SK-N-SH treated with all-trans-retinoic acid at 6 μM for 48 hours (cell line): Measurements from ENCODE around the gene PRPF8.

ENCODE experiments used
- ATAC-seq: fragments of 200-7000 bp; cut with Tn5 transposase; 3 replicates; pipeline ENCODE4 v1.9.1; 2020; ENCODE audit warnings: mild to moderate bottlenecking, moderate library complexity
- ARNTL ChIP-seq: fragments of 450-650 bp; formaldehyde crosslinking; IDR thresholded peaks from 2 replicates; pipeline ENCODE4 v1.5.0; 2020; ENCODE audit warnings: low read depth, mild to moderate bottlenecking, moderate library complexity, borderline replicate concordance
- BACH2 ChIP-seq: fragments of 250-450 bp; sonication (Bioruptor Pico); IDR thresholded peaks from 2 replicates; pipeline ENCODE4 v1.9.0; 2021; ENCODE audit warnings: mild to moderate bottlenecking, borderline replicate concordance
- CREB5 ChIP-seq: fragments of 250-450 bp; sonication (Bioruptor Pico); IDR thresholded peaks from 2 replicates; pipeline ENCODE4 v1.5.1; 2020; ENCODE audit warnings: low read depth, mild to moderate bottlenecking, moderate library complexity
- CSRNP3 ChIP-seq: fragments of 250-450 bp; sonication (Bioruptor Pico); IDR thresholded peaks from 2 replicates; pipeline ENCODE4 v1.5.1; 2021; ENCODE audit warnings: mild to moderate bottlenecking, moderate library complexity
- ESRRG ChIP-seq: fragments of 250-450 bp; sonication (Bioruptor Pico); IDR thresholded peaks from 2 replicates; pipeline ENCODE4 v1.6.1; 2021; ENCODE audit warnings: mild to moderate bottlenecking
- GLIS3 ChIP-seq: fragments of 250-450 bp; sonication (Bioruptor Pico); IDR thresholded peaks from 2 replicates; pipeline ENCODE4 v1.5.0; 2020; ENCODE audit warnings: mild to moderate bottlenecking, moderate library complexity
- ISL1 ChIP-seq: fragments of 250-450 bp; sonication (Bioruptor Pico); IDR thresholded peaks from 2 replicates; pipeline ENCODE4 v2.1.2; 2022; ENCODE audit warnings: mild to moderate bottlenecking, moderate library complexity
- OSR1 ChIP-seq: fragments of 250-450 bp; sonication (Bioruptor Pico); IDR thresholded peaks from 2 replicates; pipeline ENCODE4 v1.8.0; 2022; ENCODE audit warnings: moderate library complexity, mild to moderate bottlenecking, inconsistent platforms
- PATZ1 ChIP-seq: fragments of 250-450 bp; sonication (Bioruptor Pico); IDR thresholded peaks from 2 replicates; pipeline ENCODE4 v1.8.0; 2020; ENCODE audit warnings: mild to moderate bottlenecking, moderate library complexity, borderline replicate concordance
- RARB ChIP-seq: fragments of 250-450 bp; sonication (Bioruptor Pico); IDR thresholded peaks from 2 replicates; pipeline ENCODE4 v1.8.0; 2021; ENCODE audit warnings: mild to moderate bottlenecking, moderate library complexity
- ZC3H10 ChIP-seq: fragments of 250-450 bp; sonication (Bioruptor Pico); IDR thresholded peaks from 2 replicates; pipeline ENCODE4 v1.5.1; 2021; ENCODE audit warnings: mild to moderate bottlenecking, moderate library complexity
- ZFP3 ChIP-seq: fragments of 250-450 bp; sonication (Bioruptor Pico); IDR thresholded peaks from 2 replicates; pipeline ENCODE4 v1.5.0; 2020; ENCODE audit warnings: mild to moderate bottlenecking, moderate library complexity
- ZNF565 ChIP-seq: fragments of 450-650 bp; formaldehyde crosslinking; conservative IDR thresholded peaks from 2 replicates; pipeline ENCODE4 v1.5.0; 2020; ENCODE audit warnings: low read depth, mild to moderate bottlenecking, moderate library complexity
- ZNF70 ChIP-seq: fragments of 450-650 bp; formaldehyde crosslinking; IDR thresholded peaks from 2 replicates; pipeline ENCODE4 v1.5.0; 2020; ENCODE audit warnings: mild to moderate bottlenecking, moderate library complexity
- ZNF8 ChIP-seq: fragments of 450-650 bp; formaldehyde crosslinking; IDR thresholded peaks from 2 replicates; pipeline ENCODE4 v1.5.0; 2020; ENCODE audit warnings: mild to moderate bottlenecking, moderate library complexity
- TF ChIP-seq, protein P1 (sequence below): fragments of 250-450 bp; sonication (Bioruptor Pico); IDR thresholded peaks from 2 replicates; pipeline ENCODE4 v1.5.0; 2020; ENCODE audit warnings: mild to moderate bottlenecking, moderate library complexity
- TF ChIP-seq, protein P2 (sequence below): fragments of 250-450 bp; sonication (Bioruptor Pico); IDR thresholded peaks from 2 replicates; pipeline ENCODE4 v1.8.0; 2021; ENCODE audit warnings: low read depth, mild to moderate bottlenecking, moderate library complexity, borderline replicate concordance

Gene PRPF8

DNA sequence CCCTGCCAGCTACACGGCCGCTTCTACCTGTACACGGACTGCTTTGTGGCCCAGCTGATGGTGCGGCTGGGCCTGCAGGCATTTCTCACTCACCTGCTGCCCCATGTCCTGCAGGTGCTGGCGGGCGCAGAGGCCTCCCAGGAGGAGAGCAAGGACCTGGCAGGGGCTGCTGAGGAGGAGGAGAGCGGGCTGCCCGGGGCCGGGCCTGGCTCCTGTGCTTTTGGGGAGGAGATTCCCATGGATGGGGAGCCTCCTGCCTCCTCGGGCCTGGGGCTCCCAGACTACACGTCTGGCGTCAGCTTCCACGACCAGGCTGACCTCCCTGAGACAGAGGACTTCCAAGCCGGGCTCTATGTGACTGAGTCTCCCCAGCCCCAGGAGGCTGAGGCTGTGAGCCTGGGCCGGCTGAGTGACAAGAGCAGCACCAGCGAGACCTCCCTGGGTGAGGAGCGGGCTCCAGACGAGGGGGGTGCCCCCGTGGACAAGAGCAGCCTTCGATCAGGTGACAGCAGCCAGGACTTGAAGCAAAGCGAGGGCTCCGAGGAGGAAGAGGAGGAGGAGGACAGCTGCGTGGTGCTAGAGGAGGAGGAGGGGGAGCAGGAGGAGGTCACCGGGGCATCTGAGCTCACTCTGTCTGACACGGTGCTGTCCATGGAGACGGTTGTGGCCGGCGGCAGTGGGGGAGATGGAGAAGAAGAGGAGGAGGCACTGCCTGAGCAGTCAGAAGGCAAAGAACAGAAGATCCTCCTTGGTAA lies 43.4 kb upstream of the PRPF8 start:
- TF ChIP-seq ZFP3 (CRISPR knock-in tag): no peak
- no peak for TF ChIP-seq ESRRG (CRISPR knock-in tag)
- TF ChIP-seq GLIS3 (CRISPR knock-in tag): no peak
- TF ChIP-seq CREB5 (CRISPR knock-in tag): no peak
- TF ChIP-seq PATZ1 (CRISPR knock-in tag): no peak
- TF ChIP-seq, protein P1, sequence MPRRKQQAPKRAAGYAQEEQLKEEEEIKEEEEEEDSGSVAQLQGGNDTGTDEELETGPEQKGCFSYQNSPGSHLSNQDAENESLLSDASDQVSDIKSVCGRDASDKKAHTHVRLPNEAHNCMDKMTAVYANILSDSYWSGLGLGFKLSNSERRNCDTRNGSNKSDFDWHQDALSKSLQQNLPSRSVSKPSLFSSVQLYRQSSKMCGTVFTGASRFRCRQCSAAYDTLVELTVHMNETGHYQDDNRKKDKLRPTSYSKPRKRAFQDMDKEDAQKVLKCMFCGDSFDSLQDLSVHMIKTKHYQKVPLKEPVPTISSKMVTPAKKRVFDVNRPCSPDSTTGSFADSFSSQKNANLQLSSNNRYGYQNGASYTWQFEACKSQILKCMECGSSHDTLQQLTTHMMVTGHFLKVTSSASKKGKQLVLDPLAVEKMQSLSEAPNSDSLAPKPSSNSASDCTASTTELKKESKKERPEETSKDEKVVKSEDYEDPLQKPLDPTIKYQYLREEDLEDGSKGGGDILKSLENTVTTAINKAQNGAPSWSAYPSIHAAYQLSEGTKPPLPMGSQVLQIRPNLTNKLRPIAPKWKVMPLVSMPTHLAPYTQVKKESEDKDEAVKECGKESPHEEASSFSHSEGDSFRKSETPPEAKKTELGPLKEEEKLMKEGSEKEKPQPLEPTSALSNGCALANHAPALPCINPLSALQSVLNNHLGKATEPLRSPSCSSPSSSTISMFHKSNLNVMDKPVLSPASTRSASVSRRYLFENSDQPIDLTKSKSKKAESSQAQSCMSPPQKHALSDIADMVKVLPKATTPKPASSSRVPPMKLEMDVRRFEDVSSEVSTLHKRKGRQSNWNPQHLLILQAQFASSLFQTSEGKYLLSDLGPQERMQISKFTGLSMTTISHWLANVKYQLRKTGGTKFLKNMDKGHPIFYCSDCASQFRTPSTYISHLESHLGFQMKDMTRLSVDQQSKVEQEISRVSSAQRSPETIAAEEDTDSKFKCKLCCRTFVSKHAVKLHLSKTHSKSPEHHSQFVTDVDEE: no peak
- no peak for TF ChIP-seq OSR1
- no peak for TF ChIP-seq ZNF565
- TF ChIP-seq ARNTL (CRISPR knock-in tag): no peak
- no peak for TF ChIP-seq CSRNP3 (CRISPR knock-in tag)
- TF ChIP-seq, protein P2, sequence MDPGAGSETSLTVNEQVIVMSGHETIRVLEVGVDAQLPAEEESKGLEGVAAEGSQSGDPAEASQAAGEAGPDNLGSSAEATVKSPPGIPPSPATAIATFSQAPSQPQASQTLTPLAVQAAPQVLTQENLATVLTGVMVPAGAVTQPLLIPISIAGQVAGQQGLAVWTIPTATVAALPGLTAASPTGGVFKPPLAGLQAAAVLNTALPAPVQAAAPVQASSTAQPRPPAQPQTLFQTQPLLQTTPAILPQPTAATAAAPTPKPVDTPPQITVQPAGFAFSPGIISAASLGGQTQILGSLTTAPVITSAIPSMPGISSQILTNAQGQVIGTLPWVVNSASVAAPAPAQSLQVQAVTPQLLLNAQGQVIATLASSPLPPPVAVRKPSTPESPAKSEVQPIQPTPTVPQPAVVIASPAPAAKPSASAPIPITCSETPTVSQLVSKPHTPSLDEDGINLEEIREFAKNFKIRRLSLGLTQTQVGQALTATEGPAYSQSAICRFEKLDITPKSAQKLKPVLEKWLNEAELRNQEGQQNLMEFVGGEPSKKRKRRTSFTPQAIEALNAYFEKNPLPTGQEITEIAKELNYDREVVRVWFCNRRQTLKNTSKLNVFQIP (CRISPR knock-in tag): no peak
- no peak for TF ChIP-seq RARB (CRISPR knock-in tag)
- TF ChIP-seq ZNF8 (CRISPR knock-in tag): no peak
- no peak for TF ChIP-seq BACH2 (CRISPR knock-in tag)
- TF ChIP-seq ZC3H10 (CRISPR knock-in tag): no peak
- no peak for ATAC-seq

DNA sequence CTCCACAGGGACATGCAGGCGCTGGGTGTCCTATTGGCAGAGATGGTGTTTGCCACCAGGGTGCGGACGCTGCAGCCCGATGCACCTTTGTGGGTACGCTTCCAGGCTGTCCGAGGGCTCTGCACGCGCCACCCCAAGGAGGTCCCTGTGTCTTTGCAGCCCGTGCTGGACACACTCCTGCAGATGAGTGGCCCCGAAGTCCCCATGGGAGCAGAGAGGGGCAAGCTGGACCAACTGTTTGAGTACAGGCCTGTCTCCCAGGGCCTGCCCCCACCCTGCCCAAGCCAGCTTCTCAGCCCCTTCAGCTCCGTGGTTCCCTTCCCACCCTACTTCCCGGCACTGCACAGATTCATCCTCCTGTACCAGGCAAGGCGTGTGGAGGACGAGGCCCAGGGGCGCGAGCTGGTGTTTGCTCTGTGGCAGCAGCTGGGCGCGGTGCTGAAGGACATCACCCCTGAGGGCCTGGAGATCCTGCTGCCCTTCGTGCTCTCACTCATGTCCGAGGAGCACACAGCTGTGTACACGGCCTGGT lies 42.7 kb upstream of the PRPF8 start:
- TF ChIP-seq PATZ1 (CRISPR knock-in tag): no peak
- no peak for TF ChIP-seq RARB (CRISPR knock-in tag)
- no peak for TF ChIP-seq ISL1 (CRISPR knock-in tag)
- no peak for TF ChIP-seq ZNF70
- TF ChIP-seq OSR1: no peak
- TF ChIP-seq CREB5 (CRISPR knock-in tag): no peak
- no peak for TF ChIP-seq ZNF565
- TF ChIP-seq ZC3H10 (CRISPR knock-in tag): no peak
- ATAC-seq: no peak
